ENCODE data around the gene SPACA4.
A peak's percentile ranks its signal among the peaks of the same experiment; 100 is the strongest.

The SPACA4 gene

GRCh38 chr19:48596237-48596636 lies 10.3 kb upstream of the SPACA4 start:
- no peak overlapping the region for H3K27ac ChIP-seq (ENCODE audit: low read depth, low read length)

DNA sequence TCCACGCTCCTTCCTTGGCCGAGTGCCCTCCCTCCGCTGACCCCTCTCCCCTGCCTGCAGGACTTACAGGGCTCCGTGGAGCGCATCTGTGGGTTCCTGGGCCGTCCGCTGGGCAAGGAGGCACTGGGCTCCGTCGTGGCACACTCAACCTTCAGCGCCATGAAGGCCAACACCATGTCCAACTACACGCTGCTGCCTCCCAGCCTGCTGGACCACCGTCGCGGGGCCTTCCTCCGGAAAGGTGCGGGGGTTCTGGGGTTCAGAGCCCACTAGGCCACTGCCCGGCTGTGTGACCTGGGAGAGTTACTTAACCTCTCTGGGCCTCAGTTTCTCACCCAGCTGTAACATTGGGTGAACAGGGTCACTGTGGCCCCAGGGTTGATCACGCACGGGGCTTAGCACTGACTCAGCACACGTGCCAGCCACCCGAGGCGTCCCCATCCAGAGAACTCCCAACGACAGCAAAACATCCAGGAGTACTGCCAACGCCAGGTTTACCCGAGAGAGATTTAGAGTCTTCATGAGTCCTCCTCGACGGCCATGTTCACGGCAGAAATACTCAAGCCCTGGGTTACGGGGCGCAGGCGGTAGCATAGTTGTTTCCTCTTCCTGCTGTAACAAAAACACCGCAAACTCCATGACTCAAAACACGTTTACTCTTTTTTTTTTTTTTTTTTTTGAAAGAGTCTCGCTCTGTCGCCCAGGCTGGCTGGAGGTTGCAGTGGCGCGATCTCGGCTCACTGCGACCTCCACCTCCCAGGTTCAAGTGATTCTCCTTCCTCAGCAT lies 9.7 kb upstream of the SPACA4 start:
- H3K27me3 ChIP-seq (ENCODE audit: control insufficient read depth, low read length), result no peaks in the 10 kb centered on the region
- H3K4me3 ChIP-seq (ENCODE audit: low read length), result peak overlapping the region; percentile 61
- H3F3A ChIP-seq (ENCODE audit: control insufficient read depth, insufficient read depth), result no peaks in the 10 kb centered on the region
- H3K27ac ChIP-seq (ENCODE audit: low read depth, low read length), result no peak overlapping the region
- TF ChIP-seq, protein P1, sequence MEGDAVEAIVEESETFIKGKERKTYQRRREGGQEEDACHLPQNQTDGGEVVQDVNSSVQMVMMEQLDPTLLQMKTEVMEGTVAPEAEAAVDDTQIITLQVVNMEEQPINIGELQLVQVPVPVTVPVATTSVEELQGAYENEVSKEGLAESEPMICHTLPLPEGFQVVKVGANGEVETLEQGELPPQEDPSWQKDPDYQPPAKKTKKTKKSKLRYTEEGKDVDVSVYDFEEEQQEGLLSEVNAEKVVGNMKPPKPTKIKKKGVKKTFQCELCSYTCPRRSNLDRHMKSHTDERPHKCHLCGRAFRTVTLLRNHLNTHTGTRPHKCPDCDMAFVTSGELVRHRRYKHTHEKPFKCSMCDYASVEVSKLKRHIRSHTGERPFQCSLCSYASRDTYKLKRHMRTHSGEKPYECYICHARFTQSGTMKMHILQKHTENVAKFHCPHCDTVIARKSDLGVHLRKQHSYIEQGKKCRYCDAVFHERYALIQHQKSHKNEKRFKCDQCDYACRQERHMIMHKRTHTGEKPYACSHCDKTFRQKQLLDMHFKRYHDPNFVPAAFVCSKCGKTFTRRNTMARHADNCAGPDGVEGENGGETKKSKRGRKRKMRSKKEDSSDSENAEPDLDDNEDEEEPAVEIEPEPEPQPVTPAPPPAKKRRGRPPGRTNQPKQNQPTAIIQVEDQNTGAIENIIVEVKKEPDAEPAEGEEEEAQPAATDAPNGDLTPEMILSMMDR (IDR thresholded peaks at IDR 0.05; ENCODE audit: low read depth, low read length, poor library complexity, severe bottlenecking), result no peak
- TF ChIP-seq EZH2phosphoT487 (IDR thresholded peaks at IDR 0.05; ENCODE audit: borderline replicate concordance, low read length), result no peak
- no peaks in the 10 kb centered on the region for H3K79me2 ChIP-seq (ENCODE audit: control insufficient read depth, low read length)
- no peaks in the 10 kb centered on the region for H3K9me3 ChIP-seq (ENCODE audit: control insufficient read depth, insufficient read depth, low read length)
- H3K4me2 ChIP-seq (ENCODE audit: low read length), result peak overlapping the region; percentile 64
- H4K20me1 ChIP-seq (ENCODE audit: control insufficient read depth, insufficient read depth, low read depth, low read length), result no peaks in the 10 kb centered on the region
- peaks cover 16% of the 10 kb centered on the region for H3K4me1 ChIP-seq (ENCODE audit: control insufficient read depth, low read length)
- no peaks in the 10 kb centered on the region for H3K36me3 ChIP-seq (ENCODE audit: control insufficient read depth, low read length)
- H3K9me2 ChIP-seq (replicated peaks; ENCODE audit: control insufficient read depth, low read length), result no peaks in the 10 kb centered on the region

More at GRCh38 chr19:48596237-48596636, 10.3 kb upstream of the SPACA4 start:
- peak overlapping the region; percentile 64 for H3K4me2 ChIP-seq (ENCODE audit: low read length)
- H4K20me1 ChIP-seq (ENCODE audit: control insufficient read depth, insufficient read depth, low read depth, low read length), result no peaks in the 10 kb centered on the region
- H3K79me2 ChIP-seq (ENCODE audit: control insufficient read depth, low read length), result no peaks in the 10 kb centered on the region
- H3K9me3 ChIP-seq (ENCODE audit: control insufficient read depth, insufficient read depth, low read length), result no peaks in the 10 kb centered on the region
- H3K4me3 ChIP-seq (ENCODE audit: low read length), result peak overlapping the region; percentile 61
- no peaks in the 10 kb centered on the region for H3K9me2 ChIP-seq (replicated peaks; ENCODE audit: control insufficient read depth, low read length)
- no peaks in the 10 kb centered on the region for H3K27me3 ChIP-seq (ENCODE audit: control insufficient read depth, low read length)
- H3K4me1 ChIP-seq (ENCODE audit: control insufficient read depth, low read length), result peaks cover 16% of the 10 kb centered on the region
- no peaks in the 10 kb centered on the region for H3F3A ChIP-seq (ENCODE audit: control insufficient read depth, insufficient read depth)
- TF ChIP-seq, protein P1 (IDR thresholded peaks at IDR 0.05; ENCODE audit: low read depth, low read length, poor library complexity, severe bottlenecking), result no peak
- H3K36me3 ChIP-seq (ENCODE audit: control insufficient read depth, low read length), result no peaks in the 10 kb centered on the region

DNA sequence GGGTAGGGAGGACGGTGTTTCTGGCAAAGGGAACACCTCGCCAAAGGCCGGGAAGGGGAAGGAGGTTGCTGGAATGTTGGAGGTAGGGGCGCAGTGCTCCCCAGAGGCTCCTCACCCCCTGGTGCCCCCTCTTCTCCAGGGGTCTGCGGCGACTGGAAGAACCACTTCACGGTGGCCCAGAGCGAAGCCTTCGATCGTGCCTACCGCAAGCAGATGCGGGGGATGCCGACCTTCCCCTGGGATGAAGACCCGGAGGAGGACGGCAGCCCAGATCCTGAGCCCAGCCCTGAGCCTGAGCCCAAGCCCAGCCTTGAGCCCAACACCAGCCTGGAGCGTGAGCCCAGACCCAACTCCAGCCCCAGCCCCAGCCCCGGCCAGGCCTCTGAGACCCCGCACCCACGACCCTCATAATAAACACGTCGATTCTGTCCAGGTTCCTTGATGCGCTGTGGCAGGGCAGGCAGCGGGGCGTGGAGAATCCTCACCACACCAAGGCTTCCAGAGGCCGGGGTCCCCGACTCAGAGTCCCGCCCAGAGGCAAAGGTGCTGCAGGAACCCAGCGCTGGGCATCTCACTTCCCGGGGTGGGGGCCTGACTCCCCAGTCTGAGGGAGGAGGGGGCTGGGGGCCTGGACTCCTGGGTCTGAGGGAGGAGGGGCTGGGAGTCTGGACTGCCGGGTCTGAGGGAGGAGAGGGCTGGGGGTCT lies 7.4 kb upstream of the SPACA4 start:
- H4K20me1 ChIP-seq (ENCODE audit: control insufficient read depth, insufficient read depth, low read depth, low read length), result no peaks in the 10 kb centered on the region
- no peaks in the 10 kb centered on the region for H3K9me3 ChIP-seq (ENCODE audit: control insufficient read depth, insufficient read depth, low read length)
- H3K27ac ChIP-seq (ENCODE audit: low read depth, low read length), result no peak overlapping the region
- H3K36me3 ChIP-seq (ENCODE audit: control insufficient read depth, low read length), result no peaks in the 10 kb centered on the region
- H3K4me3 ChIP-seq (ENCODE audit: low read length), result no peak overlapping the region
- H3K27me3 ChIP-seq (ENCODE audit: control insufficient read depth, low read length), result no peaks in the 10 kb centered on the region
- no peak overlapping the region for H3K4me2 ChIP-seq (ENCODE audit: low read length)
- H3K4me1 ChIP-seq (ENCODE audit: control insufficient read depth, low read length), result peaks cover 16% of the 10 kb centered on the region
- H3K79me2 ChIP-seq (ENCODE audit: control insufficient read depth, low read length), result no peaks in the 10 kb centered on the region
- TF ChIP-seq EZH2phosphoT487 (IDR thresholded peaks at IDR 0.05; ENCODE audit: borderline replicate concordance, low read length), result no peak
- TF ChIP-seq, protein P1 (IDR thresholded peaks at IDR 0.05; ENCODE audit: low read depth, low read length, poor library complexity, severe bottlenecking), result no peak
- H3F3A ChIP-seq (ENCODE audit: control insufficient read depth, insufficient read depth), result no peaks in the 10 kb centered on the region
- H3K9me2 ChIP-seq (replicated peaks; ENCODE audit: control insufficient read depth, low read length), result no peaks in the 10 kb centered on the region
